ENCODE data around the gene STK24. TPM values are rescaled to one million over a fixed set of nuclear protein-coding genes. Genes with fewer than 3 reads are reported as not detected.

STK24 gene
- total RNA-seq, 2 experiments from 2014 or later, result 60.4 to 88.7 TPM

- Histone ChIP-seq H2AFZ (ENCODE audit: low read length) (no peak overlapping the region), H3K9me2 (ENCODE audit: insufficient read depth, low read length) (no peaks in the 10 kb centered on the region), H3K4me2 (ENCODE audit: low read length) (no peak overlapping the region), H3K9me3 (ENCODE audit: low read length) (no peaks in the 10 kb centered on the region), H3K4me3 (ENCODE audit: low read depth, low read length, poor library complexity, severe bottlenecking) (no peak overlapping the region), H3K27ac (ENCODE audit: low read depth, low read length, poor library complexity, severe bottlenecking) (no peak overlapping the region), H3K79me2 (ENCODE audit: insufficient read depth, low read depth, low read length) (peaks cover 30% of the 10 kb centered on the region), H3K36me3 (ENCODE audit: insufficient read depth, low read length) (peaks cover 25% of the 10 kb centered on the region), H3K4me1 (ENCODE audit: insufficient read depth, low read length, poor library complexity, severe bottlenecking) (peaks cover 18% of the 10 kb centered on the region), H4K20me1 (ENCODE audit: insufficient read depth, low read length) (no peaks in the 10 kb centered on the region)
- no TSS peak for BruUV-seq (replicated peaks)
- no peak for DNase-seq (ENCODE audit: low spot score)
- intact Hi-C loops (cut with micrococcal nuclease; ENCODE audit: unreplicated experiment), result no loop called here
- POLR2A ChIA-PET, result interaction anchor here (1.3 to 1.4 kb wide), 2 partner anchors 11 to 16 kb away, joined by 4 read pairs; no protein-coding TSS in a partner anchor
- TF ChIP-seq CTCF (conservative IDR thresholded peaks at IDR 0.05; ENCODE audit: low read length), result no peak
- TF ChIP-seq EZH2phosphoT487 (IDR thresholded peaks at IDR 0.05; ENCODE audit: borderline replicate concordance, low read depth, low read length), result no peak
- CTCF ChIA-PET (ENCODE audit: unreplicated experiment), result no interaction called here
Observed at GRCh38 chr13:98519976-98520375, 56.9 kb downstream of the STK24 start.

- Histone ChIP-seq H3K79me2 (ENCODE audit: insufficient read depth, low read depth, low read length) (peaks cover 14% of the 10 kb centered on the region; the same call in 1 of the 2 replicates), H4K20me1 (ENCODE audit: insufficient read depth, low read length) (no peaks in the 10 kb centered on the region), H3K36me3 (ENCODE audit: insufficient read depth, low read length) (peaks cover 25% of the 10 kb centered on the region), H3K9me2 (ENCODE audit: insufficient read depth, low read length) (no peaks in the 10 kb centered on the region), H3K4me1 (ENCODE audit: insufficient read depth, low read length, poor library complexity, severe bottlenecking) (no peaks in the 10 kb centered on the region), H2AFZ (ENCODE audit: low read length) (no peak overlapping the region), H3K4me3 (ENCODE audit: low read depth, low read length, poor library complexity, severe bottlenecking) (no peak overlapping the region), H3K9me3 (ENCODE audit: low read length) (no peaks in the 10 kb centered on the region), H3K4me2 (ENCODE audit: low read length) (no peak overlapping the region), H3K27ac (ENCODE audit: low read depth, low read length, poor library complexity, severe bottlenecking) (no peak overlapping the region)
- no TSS peak for BruUV-seq (replicated peaks)
- DNase-seq (ENCODE audit: low spot score), result no peak
- ChIA-PET POLR2A (interaction anchor here (0.5 kb wide), 1 partner anchor 94 kb away, joined by 4 read pairs; no protein-coding TSS in a partner anchor), CTCF (ENCODE audit: unreplicated experiment) (no interaction called here)
- intact Hi-C loops (cut with micrococcal nuclease; ENCODE audit: unreplicated experiment), result no loop called here
- TF ChIP-seq EZH2phosphoT487 (IDR thresholded peaks at IDR 0.05; ENCODE audit: borderline replicate concordance, low read depth, low read length) (no peak), CTCF (conservative IDR thresholded peaks at IDR 0.05; ENCODE audit: low read length) (no peak)
Observed at GRCh38 chr13:98517576-98518310, 59.2 kb downstream of the STK24 start.

Data from OCI-LY7 (cell line).